Measurements from ENCODE around the gene PRMT9.

DNA sequence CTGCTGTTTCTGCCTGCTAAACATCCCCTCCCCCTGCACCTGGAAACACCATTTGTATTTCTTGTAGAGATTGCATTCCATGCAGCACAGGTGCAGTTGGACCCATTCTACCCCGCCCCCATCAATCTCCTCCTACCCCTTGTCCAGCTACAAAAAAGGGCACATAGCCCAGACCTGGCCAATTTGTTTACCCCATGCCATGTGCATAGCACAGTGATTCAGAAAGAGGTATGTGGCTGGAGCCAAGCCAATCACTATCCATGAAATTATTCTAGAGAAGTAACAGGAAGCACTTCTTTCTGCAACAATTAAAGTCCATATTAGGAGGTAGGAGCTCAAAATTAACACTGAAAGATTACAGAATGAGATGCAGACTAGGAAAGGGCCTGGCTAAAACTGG is 87.0 kb downstream of the PRMT9 start:
- TF ChIP-seq EP300 (IDR thresholded peaks at IDR 0.05; ENCODE audit: low read depth) (no peak), POLR2AphosphoS5 (IDR thresholded peaks at IDR 0.05) (no peak)
- TF ChIP-seq, protein P1, sequence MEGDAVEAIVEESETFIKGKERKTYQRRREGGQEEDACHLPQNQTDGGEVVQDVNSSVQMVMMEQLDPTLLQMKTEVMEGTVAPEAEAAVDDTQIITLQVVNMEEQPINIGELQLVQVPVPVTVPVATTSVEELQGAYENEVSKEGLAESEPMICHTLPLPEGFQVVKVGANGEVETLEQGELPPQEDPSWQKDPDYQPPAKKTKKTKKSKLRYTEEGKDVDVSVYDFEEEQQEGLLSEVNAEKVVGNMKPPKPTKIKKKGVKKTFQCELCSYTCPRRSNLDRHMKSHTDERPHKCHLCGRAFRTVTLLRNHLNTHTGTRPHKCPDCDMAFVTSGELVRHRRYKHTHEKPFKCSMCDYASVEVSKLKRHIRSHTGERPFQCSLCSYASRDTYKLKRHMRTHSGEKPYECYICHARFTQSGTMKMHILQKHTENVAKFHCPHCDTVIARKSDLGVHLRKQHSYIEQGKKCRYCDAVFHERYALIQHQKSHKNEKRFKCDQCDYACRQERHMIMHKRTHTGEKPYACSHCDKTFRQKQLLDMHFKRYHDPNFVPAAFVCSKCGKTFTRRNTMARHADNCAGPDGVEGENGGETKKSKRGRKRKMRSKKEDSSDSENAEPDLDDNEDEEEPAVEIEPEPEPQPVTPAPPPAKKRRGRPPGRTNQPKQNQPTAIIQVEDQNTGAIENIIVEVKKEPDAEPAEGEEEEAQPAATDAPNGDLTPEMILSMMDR (IDR thresholded peaks at IDR 0.05) = no peak
